K562 (cell line): ENCODE results near the gene LTA. TPM values are rescaled to one million over a fixed set of nuclear protein-coding genes. Genes with fewer than 3 reads are reported as not detected.
A peak's percentile ranks its signal among the peaks of the same experiment; 100 is the strongest.

Experiments used
- ASH1L ChIP-seq: fragments of 450-650 bp; IDR thresholded peaks from 2 replicates; pipeline ENCODE4 v1.6.1; 2018; ENCODE audit warnings: borderline replicate concordance, mild to moderate bottlenecking, low read depth; ENCODE audit not compliant: partially characterized antibody
- CREB1 ChIP-seq, 2 experiments: sonication (generic) in 1 of 2; formaldehyde crosslinking in 1 of 2; IDR thresholded peaks; 2 replicates each; pipeline versions ENCODE4 v1.6.1 to v1.8.0; 2012 to 2022; ENCODE audit warnings: inconsistent platforms in 1 of 2, mild to moderate bottlenecking in 1 of 2, missing genetic modification reagents in 1 of 2, moderate library complexity in 1 of 2
- ESRRB ChIP-seq: fragments of 250-450 bp; sonication (Bioruptor Pico); IDR thresholded peaks from 2 replicates; pipeline ENCODE4 v1.5.0; 2020; ENCODE audit warnings: mild to moderate bottlenecking, moderate library complexity, borderline replicate concordance
- HLTF ChIP-seq: fragments of 450-650 bp; IDR thresholded peaks from 2 replicates; pipeline ENCODE4 v1.6.1; 2016
- RHOXF2B ChIP-seq: fragments of 250-450 bp; sonication (Bioruptor Pico); conservative IDR thresholded peaks from 2 replicates; pipeline ENCODE4 v1.5.1; 2021
- SMAD3 ChIP-seq: fragments of 450-650 bp; formaldehyde crosslinking; conservative IDR thresholded peaks from 2 replicates; pipeline ENCODE4 v1.4.0; 2020; ENCODE audit warnings: mild to moderate bottlenecking
- SMARCA5 ChIP-seq: fragments of 450-650 bp; IDR thresholded peaks from 2 replicates; pipeline ENCODE4 v1.6.1; 2016
- TEAD4 ChIP-seq, 2 experiments: sonication (generic) in 1 of 2; formaldehyde crosslinking in 1 of 2; IDR thresholded peaks; 2 replicates each; pipeline versions ENCODE4 v1.6.1 to v1.8.0; 2012 to 2022; ENCODE audit warnings: borderline replicate concordance in 1 of 2, inconsistent platforms in 1 of 2, low read length in 1 of 2, mild to moderate bottlenecking in 1 of 2, missing genetic modification reagents in 1 of 2
- ZNF41 ChIP-seq: fragments of 250-450 bp; sonication (Bioruptor Pico); conservative IDR thresholded peaks from 2 replicates; pipeline ENCODE4 v1.4.0; 2020; ENCODE audit warnings: mild to moderate bottlenecking
- ZNF696 ChIP-seq: fragments of 250-450 bp; sonication (Bioruptor Pico); conservative IDR thresholded peaks from 2 replicates; pipeline ENCODE4 v1.4.0; 2020; ENCODE audit warnings: mild to moderate bottlenecking, moderate library complexity
- ZNF77 ChIP-seq: fragments of 250-450 bp; sonication (Bioruptor Pico); IDR thresholded peaks from 2 replicates; pipeline ENCODE4 v1.5.0; 2020
- polyA plus RNA-seq, 8 experiments: library from polyadenylated mRNA; depleted of rRNA in 4 of 8; stranded (reverse) in 5 of 8; unstranded in 3 of 8; fragments of >200 nt; fragmentation: Nextera tagmentation in 2 of 8; fragmentation: Illumina TruSeq in 1 of 8; extraction: Ambion mirVana in 2 of 8; extraction: Trizol in 1 of 8; gene quantifications; 2 replicates each; pipeline versions ENCODE4 v1.2.1 to v1.2.3, GENCODE V29; 2011 to 2014; ENCODE audit warnings: inconsistent platforms in 1 of 8, missing spikeins in 1 of 8
- total RNA-seq, 7 experiments: library from RNA; depleted of rRNA in 6 of 7; stranded (reverse); fragments of >200 nt in 6 of 7; fragmentation: Illumina TruSeq in 2 of 7; extraction: Trizol in 2 of 7; gene quantifications; 2 replicates each; pipeline versions ENCODE4 v1.2.1 to v1.2.3, GENCODE V29; 2011 to 2021; ENCODE audit warnings: low replicate concordance in 1 of 7
- TF ChIP-seq, protein P1 (sequence below): fragments of 450-650 bp; IDR thresholded peaks from 2 replicates; pipeline ENCODE4 v1.7.0; 2016; ENCODE audit warnings: borderline replicate concordance
- TF ChIP-seq, protein P2 (sequence below): fragments of 450-650 bp; IDR thresholded peaks from 2 replicates; pipeline ENCODE4 v1.6.1; 2014; ENCODE audit warnings: low read depth, mild to moderate bottlenecking, moderate library complexity, borderline replicate concordance
- TF ChIP-seq, protein P3 (sequence below): fragments of 250-450 bp; sonication (Bioruptor Pico); IDR thresholded peaks from 2 replicates; pipeline ENCODE4 v1.5.0; 2020; ENCODE audit warnings: mild to moderate bottlenecking
- TF ChIP-seq, protein P4 (sequence below): fragments of 450-650 bp; IDR thresholded peaks from 2 replicates; pipeline ENCODE4 v1.6.1; 2017; ENCODE audit warnings: antibody characterized with exemption, mild to moderate bottlenecking
- TF ChIP-seq, protein P5 (sequence below): sonication (generic); formaldehyde crosslinking; IDR thresholded peaks from 2 replicates; pipeline ENCODE4 v1.8.1; 2023; ENCODE audit warnings: mild to moderate bottlenecking, missing genetic modification reagents

The LTA gene
- total and polyA plus RNA-seq, 9 of the 15 experiments (the other 6 are each of a cell fraction or from before 2014, with no cell fraction given), result 0.80 TPM; not detected in 8

DNA sequence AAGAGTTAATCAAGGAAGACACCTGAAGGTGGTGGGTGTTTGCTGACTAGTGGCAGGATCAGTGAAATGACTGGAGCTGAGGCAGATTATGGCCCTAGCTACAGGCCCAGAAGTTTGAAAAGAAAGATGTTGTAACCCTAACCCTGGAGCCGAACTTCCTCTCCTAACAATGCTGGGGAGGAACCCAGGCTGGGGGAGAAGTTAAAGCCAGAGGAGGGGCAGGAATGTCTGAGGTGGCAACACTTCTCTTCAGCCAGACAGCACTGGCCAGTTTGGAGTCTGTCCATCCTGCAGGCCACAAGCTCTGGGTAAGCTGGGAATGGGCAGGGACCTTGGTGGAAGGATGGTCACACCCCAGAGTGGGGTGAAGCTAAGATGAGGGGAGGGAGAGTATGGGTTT, 13.9 kb downstream of the LTA start, which contains the start of gene LST1 (continued):
- no peak for TF ChIP-seq ZNF77
- TF ChIP-seq ASH1L, result no peak
- TF ChIP-seq, protein P1, sequence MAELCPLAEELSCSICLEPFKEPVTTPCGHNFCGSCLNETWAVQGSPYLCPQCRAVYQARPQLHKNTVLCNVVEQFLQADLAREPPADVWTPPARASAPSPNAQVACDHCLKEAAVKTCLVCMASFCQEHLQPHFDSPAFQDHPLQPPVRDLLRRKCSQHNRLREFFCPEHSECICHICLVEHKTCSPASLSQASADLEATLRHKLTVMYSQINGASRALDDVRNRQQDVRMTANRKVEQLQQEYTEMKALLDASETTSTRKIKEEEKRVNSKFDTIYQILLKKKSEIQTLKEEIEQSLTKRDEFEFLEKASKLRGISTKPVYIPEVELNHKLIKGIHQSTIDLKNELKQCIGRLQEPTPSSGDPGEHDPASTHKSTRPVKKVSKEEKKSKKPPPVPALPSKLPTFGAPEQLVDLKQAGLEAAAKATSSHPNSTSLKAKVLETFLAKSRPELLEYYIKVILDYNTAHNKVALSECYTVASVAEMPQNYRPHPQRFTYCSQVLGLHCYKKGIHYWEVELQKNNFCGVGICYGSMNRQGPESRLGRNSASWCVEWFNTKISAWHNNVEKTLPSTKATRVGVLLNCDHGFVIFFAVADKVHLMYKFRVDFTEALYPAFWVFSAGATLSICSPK, result no peak
- no peak for TF ChIP-seq HLTF
- TF ChIP-seq TEAD4 (IDR thresholded peaks at IDR 0.05; ENCODE audit: low read length), result 0 out of 2 replicates have a peak, but pooled peaks have one; percentile 3
- TF ChIP-seq TEAD4 (CRISPR knock-in tag; IDR thresholded peaks at IDR 0.05; ENCODE audit: borderline replicate concordance), result 0 out of 2 replicates have a peak, but pooled peaks have one; percentile 17
- no peak for TF ChIP-seq ESRRB (CRISPR knock-in tag)
- no peak for TF ChIP-seq RHOXF2B (CRISPR knock-in tag)
- TF ChIP-seq, protein P2, sequence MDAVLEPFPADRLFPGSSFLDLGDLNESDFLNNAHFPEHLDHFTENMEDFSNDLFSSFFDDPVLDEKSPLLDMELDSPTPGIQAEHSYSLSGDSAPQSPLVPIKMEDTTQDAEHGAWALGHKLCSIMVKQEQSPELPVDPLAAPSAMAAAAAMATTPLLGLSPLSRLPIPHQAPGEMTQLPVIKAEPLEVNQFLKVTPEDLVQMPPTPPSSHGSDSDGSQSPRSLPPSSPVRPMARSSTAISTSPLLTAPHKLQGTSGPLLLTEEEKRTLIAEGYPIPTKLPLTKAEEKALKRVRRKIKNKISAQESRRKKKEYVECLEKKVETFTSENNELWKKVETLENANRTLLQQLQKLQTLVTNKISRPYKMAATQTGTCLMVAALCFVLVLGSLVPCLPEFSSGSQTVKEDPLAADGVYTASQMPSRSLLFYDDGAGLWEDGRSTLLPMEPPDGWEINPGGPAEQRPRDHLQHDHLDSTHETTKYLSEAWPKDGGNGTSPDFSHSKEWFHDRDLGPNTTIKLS, result no peak
- TF ChIP-seq CREB1 (IDR thresholded peaks at IDR 0.05), result no peak
- no peak for TF ChIP-seq CREB1 (CRISPR knock-in tag; IDR thresholded peaks at IDR 0.05)
- TF ChIP-seq, protein P3, sequence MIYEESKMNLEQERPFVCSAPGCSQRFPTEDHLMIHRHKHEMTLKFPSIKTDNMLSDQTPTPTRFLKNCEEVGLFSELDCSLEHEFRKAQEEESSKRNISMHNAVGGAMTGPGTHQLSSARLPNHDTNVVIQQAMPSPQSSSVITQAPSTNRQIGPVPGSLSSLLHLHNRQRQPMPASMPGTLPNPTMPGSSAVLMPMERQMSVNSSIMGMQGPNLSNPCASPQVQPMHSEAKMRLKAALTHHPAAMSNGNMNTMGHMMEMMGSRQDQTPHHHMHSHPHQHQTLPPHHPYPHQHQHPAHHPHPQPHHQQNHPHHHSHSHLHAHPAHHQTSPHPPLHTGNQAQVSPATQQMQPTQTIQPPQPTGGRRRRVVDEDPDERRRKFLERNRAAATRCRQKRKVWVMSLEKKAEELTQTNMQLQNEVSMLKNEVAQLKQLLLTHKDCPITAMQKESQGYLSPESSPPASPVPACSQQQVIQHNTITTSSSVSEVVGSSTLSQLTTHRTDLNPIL (CRISPR knock-in tag), result no peak
- TF ChIP-seq, protein P4, sequence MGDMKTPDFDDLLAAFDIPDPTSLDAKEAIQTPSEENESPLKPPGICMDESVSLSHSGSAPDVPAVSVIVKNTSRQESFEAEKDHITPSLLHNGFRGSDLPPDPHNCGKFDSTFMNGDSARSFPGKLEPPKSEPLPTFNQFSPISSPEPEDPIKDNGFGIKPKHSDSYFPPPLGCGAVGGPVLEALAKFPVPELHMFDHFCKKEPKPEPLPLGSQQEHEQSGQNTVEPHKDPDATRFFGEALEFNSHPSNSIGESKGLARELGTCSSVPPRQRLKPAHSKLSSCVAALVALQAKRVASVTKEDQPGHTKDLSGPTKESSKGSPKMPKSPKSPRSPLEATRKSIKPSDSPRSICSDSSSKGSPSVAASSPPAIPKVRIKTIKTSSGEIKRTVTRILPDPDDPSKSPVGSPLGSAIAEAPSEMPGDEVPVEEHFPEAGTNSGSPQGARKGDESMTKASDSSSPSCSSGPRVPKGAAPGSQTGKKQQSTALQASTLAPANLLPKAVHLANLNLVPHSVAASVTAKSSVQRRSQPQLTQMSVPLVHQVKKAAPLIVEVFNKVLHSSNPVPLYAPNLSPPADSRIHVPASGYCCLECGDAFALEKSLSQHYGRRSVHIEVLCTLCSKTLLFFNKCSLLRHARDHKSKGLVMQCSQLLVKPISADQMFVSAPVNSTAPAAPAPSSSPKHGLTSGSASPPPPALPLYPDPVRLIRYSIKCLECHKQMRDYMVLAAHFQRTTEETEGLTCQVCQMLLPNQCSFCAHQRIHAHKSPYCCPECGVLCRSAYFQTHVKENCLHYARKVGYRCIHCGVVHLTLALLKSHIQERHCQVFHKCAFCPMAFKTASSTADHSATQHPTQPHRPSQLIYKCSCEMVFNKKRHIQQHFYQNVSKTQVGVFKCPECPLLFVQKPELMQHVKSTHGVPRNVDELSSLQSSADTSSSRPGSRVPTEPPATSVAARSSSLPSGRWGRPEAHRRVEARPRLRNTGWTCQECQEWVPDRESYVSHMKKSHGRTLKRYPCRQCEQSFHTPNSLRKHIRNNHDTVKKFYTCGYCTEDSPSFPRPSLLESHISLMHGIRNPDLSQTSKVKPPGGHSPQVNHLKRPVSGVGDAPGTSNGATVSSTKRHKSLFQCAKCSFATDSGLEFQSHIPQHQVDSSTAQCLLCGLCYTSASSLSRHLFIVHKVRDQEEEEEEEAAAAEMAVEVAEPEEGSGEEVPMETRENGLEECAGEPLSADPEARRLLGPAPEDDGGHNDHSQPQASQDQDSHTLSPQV, result no peak
- TF ChIP-seq, protein P5, sequence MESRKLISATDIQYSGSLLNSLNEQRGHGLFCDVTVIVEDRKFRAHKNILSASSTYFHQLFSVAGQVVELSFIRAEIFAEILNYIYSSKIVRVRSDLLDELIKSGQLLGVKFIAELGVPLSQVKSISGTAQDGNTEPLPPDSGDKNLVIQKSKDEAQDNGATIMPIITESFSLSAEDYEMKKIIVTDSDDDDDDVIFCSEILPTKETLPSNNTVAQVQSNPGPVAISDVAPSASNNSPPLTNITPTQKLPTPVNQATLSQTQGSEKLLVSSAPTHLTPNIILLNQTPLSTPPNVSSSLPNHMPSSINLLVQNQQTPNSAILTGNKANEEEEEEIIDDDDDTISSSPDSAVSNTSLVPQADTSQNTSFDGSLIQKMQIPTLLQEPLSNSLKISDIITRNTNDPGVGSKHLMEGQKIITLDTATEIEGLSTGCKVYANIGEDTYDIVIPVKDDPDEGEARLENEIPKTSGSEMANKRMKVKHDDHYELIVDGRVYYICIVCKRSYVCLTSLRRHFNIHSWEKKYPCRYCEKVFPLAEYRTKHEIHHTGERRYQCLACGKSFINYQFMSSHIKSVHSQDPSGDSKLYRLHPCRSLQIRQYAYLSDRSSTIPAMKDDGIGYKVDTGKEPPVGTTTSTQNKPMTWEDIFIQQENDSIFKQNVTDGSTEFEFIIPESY, result no peak
- TF ChIP-seq SMAD3 (CRISPR knock-in tag), result no peak
- no peak for TF ChIP-seq ZNF696 (CRISPR knock-in tag)
- TF ChIP-seq SMARCA5, result no peak
- no peak for TF ChIP-seq ZNF41 (CRISPR knock-in tag)
